Kidney (tissue), 14 donors: ENCODE measurements around the gene CTSC. TPM values are rescaled to one million over a fixed set of nuclear protein-coding genes. Genes with fewer than 3 reads are reported as not detected.
A peak's percentile ranks its signal among the peaks of the same experiment; 100 is the strongest.

Experiments
- DNase-seq, 5 donors: peaks; one replicate each; pipeline ENCODE4 v3.0.0-alpha.2; 2013 to 2020
- FAIRE-seq: peaks from 2 replicates; lab custom pipeline; 2012; peaks lifted over from hg19 to GRCh38; lab: Jason Lieb, UNC
- H3K27ac ChIP-seq, 2 donors: one replicate each; pipeline ENCODE4 v1.7.0; 2013; ENCODE audit warnings: low read depth in 2 of 2, low read length in 2 of 2, inconsistent platforms in 1 of 2
- H3K27me3 ChIP-seq: one replicate; pipeline ENCODE4 v1.7.1; 2013; ENCODE audit warnings: low read length, inconsistent platforms; ENCODE audit not compliant: control insufficient read depth, insufficient read depth
- H3K36me3 ChIP-seq, 3 donors: one replicate each; pipeline versions ENCODE4 v1.7.0 to v1.7.1; 2013; ENCODE audit warnings: low read length in 3 of 3, control low read depth in 1 of 3, inconsistent platforms in 1 of 3; ENCODE audit not compliant: insufficient read depth in 3 of 3, control insufficient read depth in 2 of 3
- H3K4me1 ChIP-seq, 3 donors: one replicate each; pipeline versions ENCODE4 v1.7.0 to v1.7.1; 2013; ENCODE audit warnings: low read length in 3 of 3, inconsistent platforms in 1 of 3, low read depth in 1 of 3; ENCODE audit not compliant: control insufficient read depth in 2 of 3, insufficient read depth in 2 of 3
- H3K4me3 ChIP-seq, 3 donors: one replicate each; pipeline versions ENCODE4 v1.7.0 to v1.8.1; 2013; ENCODE audit warnings: low read length in 3 of 3, control low read depth in 1 of 3, inconsistent platforms in 1 of 3
- H3K9ac ChIP-seq, 3 donors: one replicate each; pipeline versions ENCODE4 v1.7.0 to v1.7.1; 2013; ENCODE audit warnings: low read length in 3 of 3, control low read depth in 1 of 3, inconsistent platforms in 1 of 3
- H3K9me3 ChIP-seq, 3 donors: one replicate each; pipeline versions ENCODE4 v1.7.0 to v1.7.1; 2013; ENCODE audit warnings: low read length in 3 of 3, control low read depth in 1 of 3, inconsistent platforms in 1 of 3; ENCODE audit not compliant: control insufficient read depth in 2 of 3, insufficient read depth in 1 of 3
- CTCF ChIP-seq: IDR thresholded peaks from 3 replicates; pipeline ENCODE4 v1.5.1; 2012; ENCODE audit warnings: mild to moderate bottlenecking, moderate library complexity, borderline replicate concordance; ENCODE audit not compliant: insufficient read depth; ENCODE audit errors: extremely low read depth
- intact Hi-C: fragments of 100-400 bp; cut with DNase I; formaldehyde crosslinking; loops from one replicate; pipeline ENCODE4 v1.11.1; 2022
- polyA plus RNA-seq: library from polyadenylated mRNA; stranded (reverse); fragments of 350-450 nt; fragmentation: Illumina TruSeq; extraction: RNeasy Lipid Tissue Mini Kit (QIAGEN cat#74804); gene quantifications from one replicate; pipeline ENCODE4 v1.2.3, GENCODE V29; 2014; ENCODE audit warnings: low read depth, low replicate concordance; ENCODE audit not compliant: insufficient read depth
- total RNA-seq: library from RNA; stranded (reverse); fragmentation: NEBNext Ultra II Directional; extraction: Animal tissue kit (Norgen Biotek cat#: 25700); gene quantifications from one replicate; pipeline ENCODE4 v1.2.1, GENCODE V29; 2021
- donor health status: control.
- donor health status: control.
- donor health status: control.
- donor health status: control.
- donor health status: control.
- donor health status: DM: yes; HTN: yes; CAD: no.
- donor health status: Normal renal cell carcinoma (clear cell type).

Gene CTSC
- total and polyA plus RNA-seq, 2 donors from 2014 or later, result 187 to 191 TPM

GRCh38 chr11:88355887-88356286, 18.4 kb upstream of the CTSC start:
- FAIRE-seq (no peak), DNase-seq (no peak)
- Histone ChIP-seq H3K9ac (no peak overlapping the region), H3K36me3 (no peaks in the 10 kb centered on the region), H3K4me3 (no peak overlapping the region), H3K4me1 (peaks cover 0 to 13% (median 4%) of the 10 kb centered on the region in 3 donors), H3K27ac (no peak overlapping the region), H3K27me3 (no peaks in the 10 kb centered on the region), H3K9me3 (no peaks in the 10 kb centered on the region)
- no peak for TF ChIP-seq CTCF
- intact Hi-C loops, result no loop called here

GRCh38 chr11:88354912-88355311, 17.4 kb upstream of the CTSC start:
- FAIRE-seq (no peak), DNase-seq (no peak)
- no peak overlapping the region for H3K27ac ChIP-seq
- H3K27me3 ChIP-seq, result no peaks in the 10 kb centered on the region
- no peak for TF ChIP-seq CTCF
- peaks cover 0 to 13% (median 4%) of the 10 kb centered on the region in 3 donors for H3K4me1 ChIP-seq
- intact Hi-C loops, result no loop called here
- no peak overlapping the region for H3K4me3 ChIP-seq
- H3K9me3 ChIP-seq, result no peaks in the 10 kb centered on the region
- no peaks in the 10 kb centered on the region for H3K36me3 ChIP-seq
- H3K9ac ChIP-seq, result no peak overlapping the region

- H3K9ac ChIP-seq, result no peak overlapping the region
- peaks cover 0 to 13% (median 4%) of the 10 kb centered on the region in 3 donors for H3K4me1 ChIP-seq
- no peaks in the 10 kb centered on the region for H3K9me3 ChIP-seq
- H3K36me3 ChIP-seq, result no peaks in the 10 kb centered on the region
- H3K27me3 ChIP-seq, result no peaks in the 10 kb centered on the region
- DNase-seq (no peak), FAIRE-seq (no peak)
- intact Hi-C loops, result no loop called here
- TF ChIP-seq CTCF, result no peak
- peak overlapping the region in 1 of 3 donors; percentile 5 for H3K4me3 ChIP-seq
- no peak overlapping the region for H3K27ac ChIP-seq
These were observed 16.4 kb upstream of the CTSC start for GRCh38 chr11:88353835-88354496.
